Epithelial cell of prostate (primary cell): Measurements from ENCODE around the gene OR6B2.
"Not testable (repeated sequence)": the region's sequence is repeated elsewhere in the genome, so short reads cannot be mapped to it uniquely, and the experiment has no call there.

Experiments
- DNase-seq: peaks from one replicate; pipeline ENCODE4 v3.0.0-alpha.2; 2011; ENCODE audit warnings: low read depth, low spot score
- H3K27ac ChIP-seq: fragments of 450-650 bp; 2 replicates; pipeline ENCODE4 v1.5.1; 2017; ENCODE audit warnings: mild to moderate bottlenecking

OR6B2 gene

DNA sequence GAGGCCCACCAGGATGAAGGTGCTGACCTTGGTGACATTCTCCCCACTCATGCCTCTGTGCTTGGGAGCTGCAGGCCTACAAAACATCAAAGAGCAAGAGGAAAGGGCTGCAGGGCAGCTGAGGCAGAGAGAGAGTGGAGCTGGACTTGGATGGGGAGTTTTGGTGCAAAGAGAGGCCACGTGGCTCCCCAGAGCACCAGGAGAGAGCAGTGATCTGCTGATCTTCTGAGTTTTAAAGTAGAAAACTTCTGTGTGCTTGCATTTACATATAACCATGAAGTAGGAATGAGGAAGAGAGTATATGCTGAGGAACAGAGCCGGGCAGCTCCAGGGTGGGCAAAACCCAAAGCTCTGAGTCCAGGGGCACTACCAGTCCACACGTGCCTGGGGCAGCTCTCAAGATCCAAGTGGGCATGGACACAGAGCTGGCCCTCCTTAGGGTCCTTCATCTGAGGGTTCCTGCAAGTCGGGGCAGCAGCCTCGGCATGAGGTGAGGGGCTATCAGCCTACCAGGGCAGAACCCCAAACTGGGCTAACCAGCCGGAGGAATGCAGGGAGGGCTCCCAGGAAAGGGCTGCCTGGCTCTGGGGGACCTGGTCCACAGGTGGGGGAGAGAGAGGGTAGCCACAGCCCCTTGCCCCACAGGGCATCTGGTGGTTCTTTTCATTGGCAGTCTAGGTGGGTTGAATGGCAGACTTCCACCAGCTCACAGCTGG is at the start of gene OR6B2:
OR6B2 (minus strand) TSS at position 51 of the 716 bp plus-strand sequence; CDS start at position 51, 0 bp downstream.
- H3K27ac ChIP-seq = no peak within 1 kb of the TSS

GRCh38 chr2:240078631-240079030 is 48.4 kb upstream of the OR6B2 start:
- no peak for DNase-seq
- H3K27ac ChIP-seq = no peak overlapping the region

More for the DNA sequence above, at the start of gene OR6B2:
- DNase-seq = no peak

DNA sequence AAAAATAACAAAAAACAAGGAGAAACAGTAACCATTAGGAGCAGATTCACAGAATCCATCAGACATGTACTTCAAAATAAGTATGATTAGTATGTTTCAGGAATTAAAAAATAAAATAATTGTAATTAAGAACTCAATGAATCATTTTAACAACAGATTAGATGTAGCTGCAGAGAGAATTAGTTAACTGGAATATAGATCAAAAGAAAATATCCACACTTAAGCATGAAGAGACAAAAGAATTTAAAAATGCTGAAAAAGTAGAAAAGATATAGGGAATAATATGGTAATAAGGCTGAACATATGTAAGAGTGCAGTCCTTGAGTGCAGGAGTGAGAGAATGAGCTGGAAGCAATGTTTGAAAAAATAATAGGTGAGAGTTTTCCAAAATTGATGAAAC is 47.2 kb upstream of the OR6B2 start:
- H3K27ac ChIP-seq = no peak overlapping the region
- DNase-seq = no peak

DNA sequence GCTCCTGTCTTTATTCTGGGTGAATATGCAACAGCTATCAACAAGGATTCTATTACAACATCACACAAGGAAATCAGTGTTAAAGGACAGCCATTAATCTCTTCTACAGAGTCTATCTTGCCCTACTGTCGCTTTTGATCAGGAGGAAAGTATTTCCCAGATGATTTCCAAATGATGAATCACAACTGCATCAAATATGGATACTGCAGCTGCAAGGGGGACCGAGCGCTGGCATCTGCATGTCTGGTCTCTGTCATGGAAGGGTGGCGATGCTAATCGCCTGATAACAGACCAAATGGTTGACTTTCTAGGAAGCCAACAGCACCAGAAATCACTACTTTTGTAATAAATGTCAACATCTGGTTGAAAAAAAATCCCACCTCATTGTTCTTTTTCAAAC is 44.3 kb upstream of the OR6B2 start:
- no peak overlapping the region for H3K27ac ChIP-seq
- DNase-seq = no peak

DNA sequence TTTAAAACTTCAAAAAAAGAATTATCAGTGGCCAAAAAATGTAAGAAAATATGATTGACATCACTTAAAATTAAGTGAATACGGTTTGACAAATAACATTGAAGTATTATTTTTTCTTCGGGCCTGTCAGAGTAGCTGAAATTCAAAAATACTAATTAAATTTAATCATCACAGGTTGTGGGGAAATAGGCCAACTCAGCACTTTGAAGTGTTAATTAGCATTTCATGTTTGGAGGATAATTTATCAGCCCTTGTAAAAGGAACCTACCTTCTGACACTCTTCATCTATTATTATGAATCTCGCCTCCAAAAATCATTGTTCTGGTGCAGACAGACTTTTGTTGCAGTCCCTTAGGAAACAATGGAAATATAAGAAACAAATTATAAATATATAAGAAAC is 40.7 kb upstream of the OR6B2 start:
- no peak overlapping the region for H3K27ac ChIP-seq
- no peak for DNase-seq

DNA sequence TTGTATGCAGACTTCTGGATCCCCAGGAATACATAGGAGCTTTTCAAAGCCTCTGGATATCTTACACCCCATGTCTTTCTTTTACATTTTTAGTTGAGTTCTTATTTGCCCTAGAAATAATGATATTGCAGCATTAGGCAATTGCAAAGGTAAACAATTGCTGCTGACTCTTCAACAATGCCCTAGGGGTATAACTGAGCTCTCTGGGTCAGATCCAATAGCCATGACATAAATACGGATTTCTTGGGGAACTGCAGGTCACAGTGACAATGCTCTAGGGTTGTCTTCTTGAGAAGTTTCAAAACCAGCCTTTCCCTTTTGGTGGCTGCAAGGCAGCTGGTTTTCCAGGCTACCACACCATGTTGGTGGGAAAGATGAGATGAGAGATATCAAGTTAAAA is 39.6 kb upstream of the OR6B2 start:
- DNase-seq = no peak
- no peak overlapping the region for H3K27ac ChIP-seq

- no peak overlapping the region for H3K27ac ChIP-seq
Measured at GRCh38 chr2:240068193-240068592, 38.0 kb upstream of the OR6B2 start.

DNA sequence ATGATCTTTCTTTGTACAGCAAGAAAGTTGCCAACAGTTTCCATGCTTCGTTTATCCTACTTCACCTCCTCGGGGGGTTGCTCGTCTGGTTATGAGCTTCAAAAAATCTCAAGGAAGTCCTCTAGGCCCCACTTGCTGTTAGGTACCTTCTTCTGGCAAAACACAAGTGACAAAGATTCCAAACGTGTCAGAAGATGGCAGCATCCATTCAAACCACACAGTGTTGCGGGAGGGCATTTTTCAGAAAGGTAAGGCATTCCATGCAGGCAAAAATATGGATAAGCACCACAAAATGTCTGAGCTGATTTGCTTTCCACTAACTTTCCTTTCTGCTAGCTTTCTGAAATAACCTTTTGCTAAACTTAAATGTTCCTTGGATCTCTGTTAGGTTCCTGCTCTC is 36.3 kb upstream of the OR6B2 start:
- DNase-seq = no peak
- H3K27ac ChIP-seq = no peak overlapping the region

More at GRCh38 chr2:240068193-240068592, 38.0 kb upstream of the OR6B2 start:
- DNase-seq = no peak

- no peak for DNase-seq
- H3K27ac ChIP-seq = no peak overlapping the region
Measured at GRCh38 chr2:240064898-240065297, 34.7 kb upstream of the OR6B2 start.

DNA sequence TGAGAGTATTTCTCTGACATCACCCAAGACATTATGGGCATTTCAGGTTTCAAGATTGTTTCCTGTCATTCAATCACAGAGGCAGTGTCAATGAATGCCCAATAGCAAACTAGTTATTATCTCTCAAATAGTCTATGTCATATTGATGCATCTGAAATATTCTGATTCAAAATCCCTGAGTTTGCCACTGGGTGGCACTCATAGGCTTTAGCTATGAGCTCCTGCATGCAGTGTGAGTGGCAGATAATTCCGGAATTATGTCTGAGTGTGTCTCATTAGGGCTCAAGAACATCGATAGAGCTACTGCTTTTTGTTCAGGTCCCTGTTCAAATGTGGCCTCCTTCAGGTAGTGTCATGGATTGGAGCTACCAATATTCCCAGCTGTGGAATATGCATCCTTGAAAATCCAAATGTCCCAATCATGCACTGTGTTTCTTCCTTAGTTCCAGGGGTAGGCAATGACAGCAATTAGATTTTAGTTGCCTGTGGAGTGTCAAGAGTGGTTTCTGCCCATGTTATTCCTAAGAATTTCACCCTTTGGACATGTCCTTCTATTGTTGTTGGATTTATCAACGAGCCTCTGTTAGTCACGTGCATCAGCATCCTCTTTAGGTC is 30.9 kb upstream of the OR6B2 start:
- no peak for DNase-seq
- H3K27ac ChIP-seq = no peak overlapping the region

- no peak for DNase-seq
- no peak overlapping the region for H3K27ac ChIP-seq
Measured at GRCh38 chr2:240056678-240057077, 26.4 kb upstream of the OR6B2 start.

DNA sequence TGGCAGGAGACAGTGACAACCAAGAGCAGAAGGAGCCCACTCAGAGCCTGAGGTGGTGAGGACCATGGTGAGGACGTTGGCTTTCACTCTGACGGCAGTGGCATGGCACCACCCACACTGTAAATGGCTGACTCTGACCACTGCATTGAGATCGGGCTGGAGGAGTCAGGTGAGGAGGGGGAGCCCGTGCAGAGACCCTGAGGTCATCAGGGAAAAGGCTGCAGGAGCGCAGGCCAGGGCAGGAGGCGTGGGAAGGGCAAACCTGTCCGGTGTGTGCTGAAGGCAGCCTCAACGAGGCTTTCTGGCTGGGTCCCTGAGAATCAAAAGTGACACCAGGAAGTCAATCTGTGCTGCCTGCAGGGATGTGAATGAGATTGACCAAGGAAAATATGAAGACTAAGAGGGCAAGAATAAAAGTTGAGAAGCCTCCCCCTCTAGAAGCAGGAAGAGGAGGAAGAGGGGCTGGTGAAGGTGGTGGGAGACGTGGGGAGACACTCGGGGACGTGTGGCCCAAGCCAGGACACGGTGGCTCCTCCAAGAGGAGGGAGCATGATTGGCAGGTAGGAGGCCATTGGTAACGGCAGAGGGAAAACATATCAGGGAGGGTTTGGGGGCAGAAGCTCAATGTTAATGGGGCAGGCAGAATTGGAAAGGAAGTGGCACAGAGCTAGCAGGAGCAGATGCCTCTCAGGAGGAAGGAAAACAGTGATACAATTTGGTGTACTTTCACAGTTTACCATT is 25.1 kb upstream of the OR6B2 start:
- no peak for DNase-seq
- H3K27ac ChIP-seq = no peak overlapping the region

DNA sequence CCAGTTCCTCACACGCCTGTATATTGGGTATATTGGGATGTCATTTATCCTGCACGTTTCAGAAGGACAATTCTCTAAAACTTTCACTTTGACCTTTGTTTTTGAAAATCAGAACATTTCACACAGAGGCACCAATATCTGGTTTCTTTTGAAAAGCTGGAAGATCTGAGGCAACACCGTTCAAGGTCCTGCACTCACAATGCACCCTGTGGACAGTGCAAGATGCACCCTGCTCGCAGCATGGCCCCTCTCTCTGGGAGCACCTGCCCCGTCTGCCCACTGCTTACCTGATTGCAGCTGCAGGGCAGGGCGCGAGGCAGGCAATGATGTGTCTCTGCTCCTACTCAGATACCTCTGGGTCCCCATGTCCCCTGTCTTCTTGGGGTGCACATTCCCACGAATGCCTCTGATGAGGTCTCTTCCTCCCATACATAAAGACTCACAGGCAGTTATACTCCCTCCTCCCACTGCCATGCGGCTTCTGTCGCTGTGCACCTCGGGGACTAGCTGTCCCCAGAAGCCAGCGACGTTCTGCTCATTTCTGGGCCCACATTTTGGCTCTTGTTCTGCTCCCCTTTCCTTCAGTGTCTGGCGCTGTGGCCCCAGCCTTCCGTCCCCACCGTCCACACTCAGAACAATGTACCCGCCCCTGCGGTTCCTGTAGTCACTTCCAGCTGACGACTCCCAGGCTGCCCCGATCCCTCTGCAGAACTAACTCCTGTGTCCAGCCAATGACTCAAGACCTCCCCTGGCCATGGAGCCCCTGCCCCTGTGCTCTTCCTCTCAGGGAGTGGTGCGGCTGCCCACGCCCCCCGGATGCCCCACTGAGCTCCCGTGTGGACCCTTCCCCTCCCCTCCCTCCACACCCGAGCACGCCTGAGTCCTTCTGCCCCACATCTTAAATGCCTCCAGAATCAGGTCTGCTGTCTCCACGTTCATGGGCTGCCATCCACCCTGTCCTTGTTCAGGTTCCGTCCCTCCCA is 23.2 kb upstream of the OR6B2 start, which contains the start of gene OR6B3:
OR6B3 (minus strand) TSS at position 349 of the 983 bp plus-strand sequence.
- DNase-seq = no peak
- H3K27ac ChIP-seq = no peak within 1 kb of the TSS

GRCh38 chr2:240052524-240052923 is 22.3 kb upstream of the OR6B2 start:
- DNase-seq = no peak
- no peak overlapping the region for H3K27ac ChIP-seq

GRCh38 chr2:240051697-240052096 is 21.5 kb upstream of the OR6B2 start:
- no peak for DNase-seq
- H3K27ac ChIP-seq = no peak overlapping the region

- no peak for DNase-seq
- no peak overlapping the region for H3K27ac ChIP-seq
Measured at GRCh38 chr2:240050278-240050677, 20.0 kb upstream of the OR6B2 start.

DNA sequence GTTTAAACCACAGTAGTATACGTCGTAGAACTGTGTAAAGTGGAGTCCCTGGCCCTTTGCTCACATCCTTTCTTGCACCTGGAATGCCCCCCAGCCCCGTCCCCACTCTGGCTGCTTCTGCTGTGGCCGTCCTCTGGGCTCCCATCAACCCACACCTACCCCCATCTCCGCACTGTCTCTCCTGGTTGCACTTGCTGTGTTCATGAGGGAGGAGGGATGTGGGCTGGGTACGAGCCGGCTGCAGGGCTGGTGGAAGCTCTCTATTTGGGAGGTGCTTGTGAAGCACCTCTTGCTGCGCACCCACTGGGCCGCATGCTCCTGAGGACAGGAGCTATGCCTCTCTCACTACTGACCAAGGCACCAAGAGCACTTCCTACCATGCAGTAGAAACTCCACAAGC is 18.0 kb upstream of the OR6B2 start:
- no peak overlapping the region for H3K27ac ChIP-seq
- no peak for DNase-seq

- H3K27ac ChIP-seq = no peak overlapping the region
- no peak for DNase-seq
Measured at GRCh38 chr2:240045098-240045497, 14.9 kb upstream of the OR6B2 start.

GRCh38 chr2:240044096-240044495 is 13.9 kb upstream of the OR6B2 start:
- DNase-seq, H3K27ac ChIP-seq: not testable (repeated sequence)
